Gastrocnemius medialis (tissue), 4 donors: Measurements from ENCODE around the gene THADA.

Experiments used
- POLR2A ChIP-seq, 2 donors: fragments of 450-650 bp; IDR thresholded peaks; one replicate each; pipeline ENCODE4 v1.6.1; 2017; ENCODE audit warnings: antibody characterized with exemption in 2 of 2, mild to moderate bottlenecking in 2 of 2, moderate library complexity in 2 of 2
- TF ChIP-seq, protein P1 (sequence below), 5 experiments: fragments of 450-650 bp in 3 of 5; fragments of 200-600 bp in 2 of 5; sonication (generic) in 2 of 5; IDR thresholded peaks in 4 of 5; conservative IDR thresholded peaks in 1 of 5; 1 replicate in 4 of 5; 2 replicates in 1 of 5; pipeline ENCODE4 v1.5.1; 2016 to 2019; ENCODE audit warnings: antibody characterized with exemption in 5 of 5, mild to moderate bottlenecking in 3 of 5, moderate library complexity in 3 of 5

- TF ChIP-seq, protein P1, sequence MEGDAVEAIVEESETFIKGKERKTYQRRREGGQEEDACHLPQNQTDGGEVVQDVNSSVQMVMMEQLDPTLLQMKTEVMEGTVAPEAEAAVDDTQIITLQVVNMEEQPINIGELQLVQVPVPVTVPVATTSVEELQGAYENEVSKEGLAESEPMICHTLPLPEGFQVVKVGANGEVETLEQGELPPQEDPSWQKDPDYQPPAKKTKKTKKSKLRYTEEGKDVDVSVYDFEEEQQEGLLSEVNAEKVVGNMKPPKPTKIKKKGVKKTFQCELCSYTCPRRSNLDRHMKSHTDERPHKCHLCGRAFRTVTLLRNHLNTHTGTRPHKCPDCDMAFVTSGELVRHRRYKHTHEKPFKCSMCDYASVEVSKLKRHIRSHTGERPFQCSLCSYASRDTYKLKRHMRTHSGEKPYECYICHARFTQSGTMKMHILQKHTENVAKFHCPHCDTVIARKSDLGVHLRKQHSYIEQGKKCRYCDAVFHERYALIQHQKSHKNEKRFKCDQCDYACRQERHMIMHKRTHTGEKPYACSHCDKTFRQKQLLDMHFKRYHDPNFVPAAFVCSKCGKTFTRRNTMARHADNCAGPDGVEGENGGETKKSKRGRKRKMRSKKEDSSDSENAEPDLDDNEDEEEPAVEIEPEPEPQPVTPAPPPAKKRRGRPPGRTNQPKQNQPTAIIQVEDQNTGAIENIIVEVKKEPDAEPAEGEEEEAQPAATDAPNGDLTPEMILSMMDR (IDR thresholded peaks at IDR 0.05 in 4 of 5, conservative IDR thresholded peaks at IDR 0.05 in 1 of 5) = no peak
- TF ChIP-seq POLR2A (IDR thresholded peaks at IDR 0.05) = no peak
Measured at GRCh38 chr2:43511199-43511598, 84.6 kb downstream of the THADA start.
